AG04449 (cell line): ENCODE results near the gene FBXL13.

Experiments
- CTCF ChIA-PET: fragments of 350-600 bp; formaldehyde crosslinking; extraction: SDS; loops from one replicate; lab custom pipeline; 2021; ENCODE audit warnings: antibody characterized with exemption; lab: Yijun Ruan, JAX
- POLR2A ChIA-PET: fragments of 400-600, 350-600 bp; formaldehyde crosslinking; extraction: SDS; loops from one replicate; lab custom pipeline; 2020; ENCODE audit warnings: antibody characterized with exemption, inconsistent platforms; lab: Yijun Ruan, JAX
- DNase-seq: peaks from one replicate; pipeline ENCODE4 v3.0.0-alpha.2; 2010; ENCODE audit warnings: low read depth, low spot score
- H3K4me3 ChIP-seq: 2 replicates; pipeline ENCODE4 v1.5.1; 2011; ENCODE audit warnings: low read depth, mild to moderate bottlenecking, control low read depth, low read length
- CTCF ChIP-seq: IDR thresholded peaks from one replicate; pipeline ENCODE4 v1.5.1; 2011; ENCODE audit warnings: mild to moderate bottlenecking, moderate library complexity, low read length, control low read depth, inconsistent platforms; ENCODE audit not compliant: insufficient read depth; ENCODE audit errors: missing control alignments

FBXL13 gene

GRCh38 chr7:102935450-102936115 is 139.0 kb downstream of the FBXL13 start:
- no peak for DNase-seq
- CTCF ChIA-PET, result interaction anchor here (0.9 kb wide), 1 partner anchor 20 kb away, joined by 3 read pairs; no protein-coding TSS in a partner anchor
- POLR2A ChIA-PET, result no interaction called here
- H3K4me3 ChIP-seq, result no peak overlapping the region
- TF ChIP-seq CTCF, result no peak

DNA sequence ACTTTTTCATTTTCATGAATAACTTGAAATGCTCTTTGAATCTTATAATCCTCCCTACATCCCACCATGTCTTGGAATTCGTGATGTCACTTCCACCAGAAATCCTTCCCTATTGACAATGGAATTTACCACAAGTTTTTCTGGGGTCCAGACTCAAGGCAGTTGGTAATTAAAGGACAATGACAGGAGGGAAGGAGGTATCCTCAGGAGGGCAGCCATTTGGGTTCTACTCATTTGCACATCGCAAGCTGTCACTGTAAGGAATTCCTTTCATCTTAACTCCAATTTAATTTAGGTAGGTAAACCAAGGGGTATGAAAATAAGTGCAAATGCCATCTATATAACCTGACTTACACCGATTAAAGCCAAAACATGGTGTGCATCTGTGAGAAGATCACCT is 139.9 kb downstream of the FBXL13 start:
- CTCF ChIA-PET, result no interaction called here
- no peak for DNase-seq
- no peak for TF ChIP-seq CTCF
- POLR2A ChIA-PET, result no interaction called here
- no peak overlapping the region for H3K4me3 ChIP-seq

GRCh38 chr7:102934239-102934638 is 140.4 kb downstream of the FBXL13 start:
- CTCF ChIA-PET, result no interaction called here
- TF ChIP-seq CTCF, result no peak
- DNase-seq, result no peak
- POLR2A ChIA-PET, result no interaction called here
- no peak overlapping the region for H3K4me3 ChIP-seq

DNA sequence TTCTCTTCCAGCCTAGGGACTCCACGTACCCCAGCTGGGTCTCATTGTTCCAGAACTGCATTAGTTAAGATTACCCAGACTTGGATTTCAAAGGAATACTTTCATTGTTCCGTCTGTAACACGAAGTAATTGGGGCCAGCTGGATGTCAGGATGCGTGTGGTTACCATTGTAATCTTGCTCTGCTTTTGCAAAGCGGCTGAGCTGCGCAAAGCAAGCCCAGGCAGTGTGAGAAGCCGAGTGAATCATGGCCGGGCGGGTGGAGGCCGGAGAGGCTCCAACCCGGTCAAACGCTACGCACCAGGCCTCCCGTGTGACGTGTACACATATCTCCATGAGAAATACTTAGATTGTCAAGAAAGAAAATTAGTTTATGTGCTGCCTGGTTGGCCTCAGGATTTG is 140.8 kb downstream of the FBXL13 start:
- no peak overlapping the region for H3K4me3 ChIP-seq
- ChIA-PET CTCF (no interaction called here), POLR2A (no interaction called here)
- TF ChIP-seq CTCF, result no peak
- peak; percentile 80 for DNase-seq

DNA sequence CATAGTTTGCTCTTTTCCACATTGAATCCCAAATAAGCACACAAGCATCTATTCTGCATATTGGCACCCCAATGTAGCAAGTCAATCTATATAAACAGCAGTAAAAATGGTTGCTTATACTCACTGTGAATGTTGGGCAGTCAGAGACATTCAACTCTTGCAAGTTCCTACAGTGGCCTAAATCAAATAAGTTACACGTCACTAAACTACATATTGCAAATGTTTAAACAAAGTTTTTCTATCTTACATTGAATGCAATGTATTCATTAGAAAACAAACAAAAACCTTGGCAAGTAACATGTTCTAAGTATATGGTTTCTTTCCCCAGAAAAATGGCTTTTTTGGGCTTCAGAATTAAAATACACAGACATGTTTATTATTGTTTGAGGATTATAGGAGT is 142.8 kb downstream of the FBXL13 start:
- TF ChIP-seq CTCF, result no peak
- CTCF ChIA-PET, result no interaction called here
- POLR2A ChIA-PET, result no interaction called here
- DNase-seq, result no peak
- no peak overlapping the region for H3K4me3 ChIP-seq

DNA sequence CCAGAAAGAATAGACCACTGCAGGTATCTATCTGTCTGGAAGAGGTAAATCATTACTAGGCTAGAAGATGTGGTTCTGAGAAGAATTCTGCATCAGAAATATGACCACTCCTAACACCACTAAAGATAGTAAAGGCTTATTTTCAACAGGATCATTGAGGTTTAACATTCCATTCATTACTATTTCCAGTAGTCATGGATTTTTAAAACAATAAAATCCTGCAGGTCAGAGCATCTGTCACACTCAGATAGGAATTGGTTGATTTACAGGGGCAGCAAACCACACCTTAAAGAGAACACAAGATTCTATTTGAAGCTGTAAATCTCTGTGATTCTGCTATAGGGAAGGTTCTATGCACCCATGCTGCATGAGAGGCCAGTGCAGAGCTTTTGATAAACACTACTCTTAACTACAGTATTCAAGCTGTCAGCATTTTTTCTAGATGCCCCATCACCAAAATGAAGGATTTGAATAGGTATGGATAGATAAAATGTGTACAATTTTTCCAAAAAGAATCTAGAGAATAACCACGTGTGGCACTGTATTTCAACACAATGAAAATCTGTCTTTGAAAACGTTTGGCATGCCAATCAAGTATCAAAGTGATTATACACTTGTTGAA is 147.2 kb downstream of the FBXL13 start:
- no peak for TF ChIP-seq CTCF
- no peak overlapping the region for H3K4me3 ChIP-seq
- POLR2A ChIA-PET, result no interaction called here
- DNase-seq, result no peak
- CTCF ChIA-PET, result interaction anchor here (0.9 to 2.1 kb wide), 5 partner anchors 9 to 135 kb away, joined by 3 to 8 read pairs (median 5); no protein-coding TSS in a partner anchor
